GM21423 (cell line): Measurements from ENCODE around the gene RBFOX2.
"Not testable (repeated sequence)": the region's sequence is repeated elsewhere in the genome, so short reads cannot be mapped to it uniquely, and the experiment has no call there.

ENCODE experiments used
- ATAC-seq: cut with Tn5 transposase; IDR thresholded peaks from one replicate; pipeline ENCODE4 v1.9.1; 2021; ENCODE audit warnings: mild to moderate bottlenecking, moderate library complexity; ENCODE audit not compliant: unreplicated experiment

RBFOX2 gene

GRCh38 chr22:35791788-35792187, 236.8 kb downstream of the RBFOX2 start:
- ATAC-seq = not testable (repeated sequence)

GRCh38 chr22:35785181-35785923, 243.3 kb downstream of the RBFOX2 start:
- ATAC-seq = no peak

DNA sequence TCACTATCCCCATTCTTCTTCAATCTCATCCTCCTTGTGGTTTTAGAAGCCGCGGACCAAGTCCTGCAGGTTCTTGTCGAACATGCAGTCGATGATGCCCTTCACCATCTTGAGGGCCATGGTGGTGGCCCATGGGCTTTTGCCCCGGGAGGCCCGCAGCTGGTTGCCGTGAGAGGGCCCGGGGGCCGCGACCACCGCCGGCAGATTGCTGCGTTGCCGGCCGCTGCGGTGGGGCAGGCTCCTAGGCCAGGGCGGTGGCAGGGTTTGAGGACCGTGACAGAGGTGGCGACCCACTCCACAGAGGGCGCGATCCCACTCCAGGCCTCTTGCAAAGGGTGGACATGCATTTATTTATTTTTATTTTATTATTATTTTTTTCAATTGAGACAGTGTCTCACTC, 244.0 kb downstream of the RBFOX2 start:
- ATAC-seq = no peak

GRCh38 chr22:35783943-35784614, 244.5 kb downstream of the RBFOX2 start:
- no peak for ATAC-seq

- no peak for ATAC-seq
Observed at GRCh38 chr22:35782504-35782903, 246.1 kb downstream of the RBFOX2 start.

DNA sequence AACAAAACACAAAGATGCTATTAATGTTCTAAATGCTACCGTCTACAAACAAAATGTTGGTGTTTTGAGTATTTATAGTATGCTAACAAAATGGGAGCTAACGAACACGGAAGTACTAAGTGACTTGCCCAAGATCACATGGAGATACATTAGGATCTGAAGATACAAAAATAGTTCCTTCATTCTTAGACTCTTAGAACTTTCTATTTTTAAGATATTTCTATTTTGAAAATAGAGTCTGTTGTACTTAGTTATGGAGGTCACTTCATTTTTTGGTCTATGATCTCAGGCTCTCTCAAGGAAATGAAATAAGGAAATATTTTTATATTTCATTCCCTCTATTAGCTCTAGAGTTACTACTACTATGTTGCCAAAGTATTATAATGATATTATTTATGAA, 246.7 kb downstream of the RBFOX2 start:
- ATAC-seq = no peak

DNA sequence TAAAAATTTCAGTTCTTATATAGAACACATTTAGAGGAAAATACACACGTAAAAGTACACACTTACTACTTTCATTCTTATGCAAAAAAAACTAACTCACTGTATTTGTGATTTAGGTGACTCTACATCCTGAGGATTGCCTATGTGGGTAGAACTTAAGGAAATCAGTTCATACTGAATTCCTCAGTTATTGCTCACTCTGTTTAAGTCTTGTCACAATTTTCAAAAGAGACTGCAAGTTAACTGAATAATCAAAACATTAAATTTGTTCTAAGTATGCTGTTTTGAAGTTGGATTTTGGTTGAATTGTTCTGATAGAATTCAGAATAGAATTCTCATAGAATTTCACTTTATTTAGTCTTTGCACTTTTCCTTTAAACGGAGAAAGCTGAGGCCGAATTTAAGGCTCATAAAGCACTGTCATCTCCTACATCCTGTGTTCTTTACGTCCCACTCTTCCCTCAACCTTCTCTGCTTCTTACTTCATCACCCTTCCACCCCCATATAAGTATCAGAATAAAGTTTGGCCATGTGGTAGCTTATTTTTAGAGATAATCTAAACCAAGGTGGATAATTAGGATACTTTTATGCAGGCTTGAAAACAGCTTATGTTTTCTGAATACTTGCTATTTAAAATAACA, 251.2 kb downstream of the RBFOX2 start:
- no peak for ATAC-seq

- ATAC-seq = no peak
Observed at GRCh38 chr22:35775339-35775738, 253.3 kb downstream of the RBFOX2 start.

DNA sequence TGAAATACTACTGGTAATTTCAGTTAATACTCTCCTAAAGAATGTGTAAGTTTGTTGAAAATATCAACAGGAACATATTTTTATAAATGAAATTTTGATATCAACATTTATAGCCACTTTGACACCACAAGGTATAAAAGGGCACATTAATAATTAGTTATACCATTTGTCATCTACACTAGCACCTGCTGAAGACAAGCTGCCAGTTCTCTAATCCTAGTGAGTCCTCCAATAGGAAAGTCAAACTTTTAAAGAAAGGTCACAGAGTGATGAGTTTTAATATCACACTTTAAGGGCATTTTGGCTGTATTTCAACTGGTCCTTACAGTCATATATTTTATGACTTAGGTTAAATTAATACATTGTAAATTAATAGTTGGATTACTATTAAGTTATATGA, 258.6 kb downstream of the RBFOX2 start:
- no peak for ATAC-seq

- ATAC-seq = no peak
Observed at GRCh38 chr22:35766654-35767580, 261.7 kb downstream of the RBFOX2 start.

DNA sequence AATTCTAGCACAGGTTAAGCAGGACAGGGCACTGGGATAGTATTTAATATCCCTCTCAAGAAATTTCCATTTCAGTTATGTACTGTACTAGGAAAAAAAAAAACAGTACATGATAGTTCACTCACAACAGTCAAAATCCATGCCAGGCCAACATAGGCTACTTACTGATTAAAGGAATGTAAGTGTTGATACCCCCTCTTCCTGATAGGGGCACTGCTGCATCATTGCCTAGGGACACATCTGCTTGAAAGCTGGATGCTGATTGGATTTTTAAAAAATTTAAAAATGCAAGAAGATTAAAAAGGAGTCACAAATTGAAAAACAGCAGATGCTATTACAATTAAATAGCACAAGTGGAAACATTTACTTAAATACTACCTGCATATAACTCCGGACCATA, 267.6 kb downstream of the RBFOX2 start:
- ATAC-seq = no peak

- no peak for ATAC-seq
Observed at GRCh38 chr22:35758394-35758793, 270.2 kb downstream of the RBFOX2 start.

DNA sequence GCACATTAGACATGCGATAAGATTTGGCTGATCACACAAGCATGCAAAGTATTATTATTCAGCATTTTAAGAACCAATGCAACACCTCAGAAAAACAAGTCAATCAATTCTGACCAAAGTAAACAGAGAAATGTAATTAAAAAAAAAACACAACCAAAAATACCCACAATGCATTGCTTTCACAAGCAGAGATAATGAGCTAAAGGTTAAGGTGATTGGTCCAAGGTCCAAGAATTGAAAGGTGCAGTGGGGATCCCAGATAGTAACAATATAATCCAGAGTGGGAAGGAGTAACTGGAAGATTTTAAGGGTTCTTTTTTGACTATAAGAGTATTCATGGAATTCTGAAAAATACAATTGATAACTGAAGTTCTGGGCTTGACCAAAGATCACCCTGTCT, 271.9 kb downstream of the RBFOX2 start:
- no peak for ATAC-seq

- ATAC-seq = no peak
Observed at GRCh38 chr22:35754761-35755160, 273.9 kb downstream of the RBFOX2 start.

DNA sequence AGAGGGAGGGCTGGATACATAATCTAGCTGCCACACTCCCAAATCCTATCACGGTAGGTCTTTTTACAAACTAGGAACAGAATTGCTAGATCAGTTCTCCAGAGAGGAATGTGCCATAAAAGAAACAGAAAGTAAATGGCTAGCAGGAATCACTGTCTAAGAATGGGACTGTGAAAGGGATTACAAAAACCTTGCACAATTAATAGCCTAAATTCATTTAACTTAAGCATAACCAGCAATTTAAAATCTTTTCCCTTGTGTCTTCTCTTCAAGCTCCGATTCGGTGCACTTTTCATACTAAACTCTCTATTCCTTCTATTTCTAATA, 275.8 kb downstream of the RBFOX2 start:
- no peak for ATAC-seq

DNA sequence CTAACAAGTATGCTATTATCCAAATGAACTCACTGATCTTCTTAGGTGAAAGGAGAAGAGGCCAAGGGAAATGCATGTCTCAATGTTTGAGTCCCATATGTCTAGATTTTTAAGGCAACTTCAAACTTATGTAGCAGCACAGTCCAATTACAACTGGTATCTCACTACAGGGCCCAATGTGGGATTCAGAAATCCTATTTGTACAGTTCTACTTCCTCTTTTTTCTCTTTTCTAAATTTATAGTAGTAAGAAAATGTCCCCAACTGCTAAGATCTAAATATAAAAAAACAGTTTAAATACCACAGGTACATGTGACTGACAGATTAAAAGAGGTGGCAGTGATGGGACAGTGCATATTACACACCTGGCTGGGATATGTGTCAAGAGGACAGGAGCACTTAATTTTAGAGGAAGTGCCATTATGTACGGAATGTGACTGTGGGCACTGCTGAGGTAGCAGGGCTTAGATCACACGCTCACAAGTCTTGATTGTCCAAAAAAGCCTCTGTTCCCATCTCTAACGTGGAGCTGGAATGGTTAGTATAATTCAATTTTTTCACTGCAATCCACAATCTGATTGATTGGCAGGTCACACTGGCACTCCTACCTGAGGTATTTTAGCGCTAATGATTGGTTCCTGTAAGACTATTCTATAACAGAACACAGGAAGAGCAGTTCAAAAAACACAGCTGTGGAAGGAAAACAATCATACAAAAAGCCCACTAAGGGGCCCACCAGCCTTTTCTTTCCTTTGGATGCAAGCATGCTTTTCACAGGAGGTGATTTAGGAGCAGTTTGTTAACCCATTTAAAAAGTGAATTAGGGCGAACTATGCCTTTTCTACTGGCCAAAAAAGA, 276.4 kb downstream of the RBFOX2 start:
- ATAC-seq = no peak

DNA sequence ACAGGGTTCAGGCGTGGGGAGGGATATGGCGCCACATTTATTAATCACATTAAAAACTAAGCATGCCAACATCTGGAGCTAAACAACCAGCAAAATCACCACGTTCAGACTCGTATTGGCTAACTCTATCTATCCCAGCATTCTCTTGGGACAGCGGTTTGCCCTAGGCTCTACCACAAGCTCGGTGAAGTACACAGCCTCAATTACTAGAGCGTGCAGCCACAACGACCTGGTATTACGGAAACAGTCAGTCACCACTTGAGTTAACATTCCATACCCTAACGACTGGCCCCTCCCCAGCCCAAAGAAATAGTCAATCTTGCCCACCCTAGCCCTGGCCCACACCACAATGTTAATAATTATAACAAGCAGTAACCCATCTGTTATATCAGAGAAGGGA, 278.8 kb downstream of the RBFOX2 start:
- ATAC-seq = peak; percentile 90

- ATAC-seq = no peak
Observed at GRCh38 chr22:35746946-35747703, 281.5 kb downstream of the RBFOX2 start.

DNA sequence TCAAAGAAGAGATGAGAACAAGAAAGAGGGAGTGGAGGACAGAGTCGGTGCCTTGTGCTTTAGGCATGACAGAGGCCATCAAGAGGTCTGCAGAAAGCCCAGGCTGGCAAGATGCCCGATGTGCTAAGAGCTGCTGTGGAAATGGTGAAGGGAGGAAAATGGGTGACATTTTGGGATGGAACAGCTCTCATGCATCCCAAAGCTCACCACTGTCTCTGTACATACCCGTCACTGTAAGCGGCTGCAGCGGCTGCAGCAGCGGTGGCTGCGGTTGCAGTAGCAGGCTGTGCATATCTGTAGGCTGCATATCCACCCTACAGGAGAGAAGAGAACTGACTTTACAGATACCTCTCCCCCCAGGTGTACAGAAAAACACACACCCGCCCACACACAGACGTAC, 282.4 kb downstream of the RBFOX2 start:
- ATAC-seq = no peak
